Stimulated activated memory B cell treated with anti-CD40 and anti-IgM and Interleukin-4, amounts not matched to agents 10 μg/mL and 1 μg/mL and 100 μg/mL, for 72 hours (primary cell): Measurements from ENCODE around the gene CNGA1.

Experiments used
- ATAC-seq: fragments of 150-1000 bp; cut with Tn5 transposase; 2 replicates; pipeline ENCODE4 v1.10.0; 2021
- H3K27ac Mint-ChIP-seq: one replicate; pipeline ENCODE4 v1.8.0; 2022; ENCODE audit warnings: mild to moderate bottlenecking, mixed read lengths
- H3K27me3 Mint-ChIP-seq: one replicate; pipeline ENCODE4 v1.8.0; 2022; ENCODE audit warnings: mixed read lengths
- H3K36me3 Mint-ChIP-seq: one replicate; pipeline ENCODE4 v1.8.0; 2022; ENCODE audit warnings: mixed read lengths
- H3K4me1 Mint-ChIP-seq: one replicate; pipeline ENCODE4 v1.8.0; 2022; ENCODE audit warnings: mixed read lengths
- H3K4me3 Mint-ChIP-seq: one replicate; pipeline ENCODE4 v1.8.0; 2022; ENCODE audit warnings: mild to moderate bottlenecking, moderate library complexity, mixed read lengths
- H3K9me3 Mint-ChIP-seq: one replicate; pipeline ENCODE4 v1.8.0; 2022; ENCODE audit warnings: mixed read lengths

The CNGA1 gene

GRCh38 chr4:48038666-48039065, 22.2 kb upstream of the CNGA1 start:
- peaks cover 46% of the 10 kb centered on the region for H3K4me1 Mint-ChIP-seq
- H3K27ac Mint-ChIP-seq = no peak overlapping the region
- H3K27me3 Mint-ChIP-seq = peaks cover 18% of the 10 kb centered on the region
- H3K36me3 Mint-ChIP-seq = no peaks in the 10 kb centered on the region
- no peak overlapping the region for H3K4me3 Mint-ChIP-seq
- H3K9me3 Mint-ChIP-seq = no peaks in the 10 kb centered on the region
- no peak for ATAC-seq

DNA sequence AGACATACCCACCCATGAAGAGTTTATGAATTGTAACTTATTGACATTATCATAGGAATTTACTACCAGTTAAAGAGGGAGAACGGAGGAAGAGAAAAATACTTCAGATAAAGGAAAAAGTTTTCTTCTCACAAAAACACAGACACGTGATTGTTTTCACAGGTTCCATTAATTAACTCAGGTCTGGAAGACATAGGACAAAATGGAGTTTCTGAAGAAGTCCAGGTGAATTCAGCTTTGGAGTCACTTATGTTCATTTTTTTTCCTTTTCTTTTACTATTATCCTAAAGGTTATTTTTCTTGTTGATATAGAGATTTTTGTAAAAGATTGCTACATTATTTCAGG, 20.6 kb upstream of the CNGA1 start:
- Mint-ChIP-seq H3K27me3 (peaks cover 17% of the 10 kb centered on the region), H3K4me1 (peaks cover 34% of the 10 kb centered on the region), H3K9me3 (no peaks in the 10 kb centered on the region), H3K4me3 (peak overlapping the region; percentile 48), H3K27ac (peak overlapping the region; percentile 93), H3K36me3 (no peaks in the 10 kb centered on the region)
- ATAC-seq = no peak

- Mint-ChIP-seq H3K4me3 (no peak overlapping the region), H3K27ac (peak overlapping the region; percentile 93), H3K27me3 (peaks cover 6% of the 10 kb centered on the region), H3K36me3 (no peaks in the 10 kb centered on the region), H3K9me3 (no peaks in the 10 kb centered on the region), H3K4me1 (peaks cover 25% of the 10 kb centered on the region)
- no peak for ATAC-seq
Observed at GRCh38 chr4:48035952-48036351, 19.5 kb upstream of the CNGA1 start.

GRCh38 chr4:48033825-48034413, 17.4 kb upstream of the CNGA1 start:
- ATAC-seq = peak; percentile 56
- Mint-ChIP-seq H3K27me3 (no peaks in the 10 kb centered on the region), H3K4me3 (no peak overlapping the region), H3K4me1 (peaks cover 33% of the 10 kb centered on the region), H3K27ac (no peak overlapping the region), H3K9me3 (no peaks in the 10 kb centered on the region), H3K36me3 (no peaks in the 10 kb centered on the region)

DNA sequence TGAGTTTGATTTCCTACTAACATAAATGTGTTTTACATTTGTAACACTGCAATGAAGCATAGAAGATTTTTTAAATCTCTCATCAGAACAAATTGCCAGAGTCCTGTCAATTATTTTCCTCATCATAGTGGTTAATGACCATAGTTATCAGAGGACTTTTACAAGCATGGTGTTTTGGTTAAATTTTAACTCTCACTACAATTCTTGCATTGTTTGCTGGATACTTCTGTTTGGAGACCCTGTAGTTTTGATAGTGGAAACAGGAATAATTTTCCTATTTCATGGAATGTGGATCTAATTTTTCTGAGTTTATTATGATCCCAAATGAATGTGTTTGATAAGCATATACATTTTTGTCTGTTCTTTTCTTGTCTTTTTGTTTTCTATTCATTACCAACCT, 16.9 kb upstream of the CNGA1 start:
- Mint-ChIP-seq H3K4me1 (peaks cover 38% of the 10 kb centered on the region), H3K9me3 (no peaks in the 10 kb centered on the region), H3K27ac (no peak overlapping the region)

GRCh38 chr4:48032721-48033120, 16.2 kb upstream of the CNGA1 start:
- no peak overlapping the region for H3K27ac Mint-ChIP-seq
- H3K4me1 Mint-ChIP-seq = peaks cover 42% of the 10 kb centered on the region
- no peak overlapping the region for H3K4me3 Mint-ChIP-seq
- H3K9me3 Mint-ChIP-seq = no peaks in the 10 kb centered on the region
- H3K27me3 Mint-ChIP-seq = no peaks in the 10 kb centered on the region
- H3K36me3 Mint-ChIP-seq = no peaks in the 10 kb centered on the region
- no peak for ATAC-seq

More for the DNA sequence above, 16.9 kb upstream of the CNGA1 start:
- Mint-ChIP-seq H3K4me3 (no peak overlapping the region), H3K36me3 (no peaks in the 10 kb centered on the region), H3K27me3 (no peaks in the 10 kb centered on the region)
- ATAC-seq = no peak

- Mint-ChIP-seq H3K4me1 (peaks cover 39% of the 10 kb centered on the region), H3K36me3 (no peaks in the 10 kb centered on the region), H3K27me3 (no peaks in the 10 kb centered on the region), H3K9me3 (no peaks in the 10 kb centered on the region), H3K27ac (no peak overlapping the region), H3K4me3 (no peak overlapping the region)
- no peak for ATAC-seq
Observed at GRCh38 chr4:48031802-48032525, 15.5 kb upstream of the CNGA1 start.

DNA sequence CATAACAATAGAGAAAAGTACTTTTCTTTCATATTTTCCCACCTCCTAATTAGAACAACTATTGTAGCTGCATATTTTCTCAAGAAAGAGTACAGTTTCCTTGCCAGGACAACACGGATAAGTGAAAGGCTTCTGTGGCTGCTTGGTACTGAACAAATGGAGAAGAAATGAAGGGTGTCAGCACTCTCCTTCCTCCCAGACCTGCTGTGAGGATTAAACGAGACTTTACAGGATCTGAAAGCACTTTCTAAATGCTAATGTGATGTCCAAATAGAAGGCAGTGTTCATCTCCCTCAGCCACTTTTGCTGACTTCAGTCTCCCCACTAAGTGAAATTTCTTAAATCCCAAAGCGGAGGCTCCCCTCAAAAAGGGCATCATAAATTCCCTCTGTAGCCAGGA, 14.0 kb upstream of the CNGA1 start:
- ATAC-seq = no peak
- H3K4me1 Mint-ChIP-seq = peaks cover 24% of the 10 kb centered on the region
- H3K9me3 Mint-ChIP-seq = no peaks in the 10 kb centered on the region
- peaks cover 7% of the 10 kb centered on the region for H3K27me3 Mint-ChIP-seq
- H3K4me3 Mint-ChIP-seq = no peak overlapping the region
- no peaks in the 10 kb centered on the region for H3K36me3 Mint-ChIP-seq
- H3K27ac Mint-ChIP-seq = no peak overlapping the region

- H3K27me3 Mint-ChIP-seq = peaks cover 21% of the 10 kb centered on the region
- no peak overlapping the region for H3K27ac Mint-ChIP-seq
- no peak overlapping the region for H3K4me3 Mint-ChIP-seq
- ATAC-seq = no peak
- H3K36me3 Mint-ChIP-seq = no peaks in the 10 kb centered on the region
- H3K9me3 Mint-ChIP-seq = no peaks in the 10 kb centered on the region
- H3K4me1 Mint-ChIP-seq = peaks cover 18% of the 10 kb centered on the region
Observed at GRCh38 chr4:48028696-48029095, 12.2 kb upstream of the CNGA1 start.

GRCh38 chr4:48027653-48028052, 11.2 kb upstream of the CNGA1 start:
- peaks cover 16% of the 10 kb centered on the region for H3K4me1 Mint-ChIP-seq
- H3K36me3 Mint-ChIP-seq = no peaks in the 10 kb centered on the region
- H3K27ac Mint-ChIP-seq = no peak overlapping the region
- peaks cover 21% of the 10 kb centered on the region for H3K27me3 Mint-ChIP-seq
- ATAC-seq = no peak
- no peak overlapping the region for H3K4me3 Mint-ChIP-seq
- no peaks in the 10 kb centered on the region for H3K9me3 Mint-ChIP-seq

DNA sequence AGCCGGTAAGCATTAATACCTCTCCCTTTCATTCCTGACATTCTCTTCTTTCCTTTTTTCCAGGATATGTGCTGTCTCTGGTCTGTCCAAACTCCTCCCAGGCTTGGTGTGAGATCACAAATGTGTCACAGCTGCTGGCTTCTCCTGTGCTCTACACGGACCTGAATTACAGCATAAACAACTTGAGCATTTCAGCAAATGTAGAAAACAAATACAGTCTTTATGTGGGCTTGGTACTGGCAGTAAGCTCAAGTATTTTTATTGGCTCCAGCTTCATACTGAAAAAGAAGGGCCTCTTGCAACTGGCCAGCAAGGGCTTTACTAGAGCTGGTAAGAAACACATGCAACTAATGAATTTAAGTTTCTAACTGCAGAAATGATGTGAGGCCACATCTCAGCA, 8.5 kb upstream of the CNGA1 start:
- H3K9me3 Mint-ChIP-seq = no peaks in the 10 kb centered on the region
- peaks cover 11% of the 10 kb centered on the region for H3K4me1 Mint-ChIP-seq
- H3K27me3 Mint-ChIP-seq = peaks cover 31% of the 10 kb centered on the region
- H3K36me3 Mint-ChIP-seq = no peaks in the 10 kb centered on the region
- H3K4me3 Mint-ChIP-seq = no peak overlapping the region
- no peak overlapping the region for H3K27ac Mint-ChIP-seq
- ATAC-seq = no peak

GRCh38 chr4:48024522-48024921, 8.0 kb upstream of the CNGA1 start:
- Mint-ChIP-seq H3K9me3 (no peaks in the 10 kb centered on the region), H3K27me3 (peaks cover 34% of the 10 kb centered on the region), H3K36me3 (no peaks in the 10 kb centered on the region), H3K4me3 (no peak overlapping the region), H3K27ac (no peak overlapping the region), H3K4me1 (peaks cover 11% of the 10 kb centered on the region)
- no peak for ATAC-seq

DNA sequence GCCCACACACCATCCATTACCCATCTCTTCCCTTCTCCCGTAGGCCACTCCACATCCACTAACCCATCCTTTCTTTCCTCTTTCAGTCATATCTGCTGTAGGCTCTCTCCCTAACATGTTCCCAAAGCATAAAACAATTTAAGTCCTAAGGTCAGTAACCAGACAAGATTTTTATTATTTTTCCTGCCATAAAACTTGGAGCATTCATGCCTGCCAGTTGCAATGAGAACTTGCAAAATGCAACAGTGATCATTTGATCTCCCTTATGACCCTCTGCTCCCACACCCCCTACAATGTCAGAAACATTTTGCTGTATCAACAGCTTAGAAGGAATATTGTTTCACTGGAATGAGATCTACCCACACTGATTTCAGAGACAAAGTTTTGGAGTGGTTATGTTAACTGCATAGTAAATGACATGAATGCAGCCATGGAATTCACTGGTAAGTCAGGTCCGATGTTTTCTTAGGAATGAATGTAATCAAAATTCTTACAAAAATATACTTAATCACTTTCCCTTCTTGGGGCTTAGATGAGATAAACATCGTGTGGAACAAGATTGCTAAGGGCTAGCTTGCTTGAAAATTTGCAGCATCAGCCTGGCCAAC, 5.8 kb upstream of the CNGA1 start:
- H3K27ac Mint-ChIP-seq = no peak overlapping the region
- H3K9me3 Mint-ChIP-seq = no peaks in the 10 kb centered on the region
- no peaks in the 10 kb centered on the region for H3K36me3 Mint-ChIP-seq
- ATAC-seq = no peak
- peaks cover 46% of the 10 kb centered on the region for H3K27me3 Mint-ChIP-seq
- H3K4me3 Mint-ChIP-seq = no peak overlapping the region
- peaks cover 4% of the 10 kb centered on the region for H3K4me1 Mint-ChIP-seq

- Mint-ChIP-seq H3K4me3 (no peak overlapping the region), H3K36me3 (no peaks in the 10 kb centered on the region), H3K9me3 (no peaks in the 10 kb centered on the region), H3K4me1 (peaks cover 16% of the 10 kb centered on the region), H3K27ac (no peak overlapping the region), H3K27me3 (peaks cover 57% of the 10 kb centered on the region)
- ATAC-seq = no peak
Observed at GRCh38 chr4:48021100-48021499, 4.6 kb upstream of the CNGA1 start.

GRCh38 chr4:48018112-48018511, 1.6 kb upstream of the CNGA1 start:
- Mint-ChIP-seq H3K4me3 (no peak overlapping the region), H3K9me3 (no peaks in the 10 kb centered on the region), H3K27ac (no peak overlapping the region), H3K27me3 (peaks cover 66% of the 10 kb centered on the region), H3K36me3 (no peaks in the 10 kb centered on the region), H3K4me1 (peaks cover 20% of the 10 kb centered on the region)
- no peak for ATAC-seq

DNA sequence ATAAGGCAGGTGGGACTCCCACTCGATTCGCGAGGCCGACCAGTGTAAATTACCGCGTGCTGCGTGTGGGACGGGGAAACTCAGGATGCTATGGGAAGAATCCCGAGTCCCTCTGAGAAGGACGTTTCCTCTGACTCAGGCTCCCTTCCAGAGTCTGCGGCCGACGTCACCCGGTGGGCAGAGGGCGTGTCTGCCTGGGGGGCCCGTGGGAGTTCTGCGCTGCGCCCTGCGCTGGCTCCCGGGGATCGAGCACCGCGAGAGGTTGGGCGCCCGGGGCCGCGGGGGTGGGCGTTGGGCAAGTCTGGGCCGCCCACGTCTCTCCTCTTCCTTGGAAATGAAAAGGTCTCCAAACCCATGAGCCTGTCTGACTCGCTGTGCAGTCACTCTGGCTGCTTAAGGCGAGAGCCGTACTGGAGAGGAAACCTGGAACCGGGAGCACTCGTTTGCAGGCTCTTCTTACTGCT, 659 bp upstream of the CNGA1 start:
- Mint-ChIP-seq H3K9me3 (no peaks in the 10 kb centered on the region), H3K36me3 (no peaks in the 10 kb centered on the region), H3K4me1 (peaks cover 20% of the 10 kb centered on the region), H3K27me3 (peaks cover 71% of the 10 kb centered on the region), H3K4me3 (peak overlapping the region; percentile 85), H3K27ac (no peak overlapping the region)
- peak; percentile 44 for ATAC-seq
